ENCODE data around the gene KAT5.

DNA sequence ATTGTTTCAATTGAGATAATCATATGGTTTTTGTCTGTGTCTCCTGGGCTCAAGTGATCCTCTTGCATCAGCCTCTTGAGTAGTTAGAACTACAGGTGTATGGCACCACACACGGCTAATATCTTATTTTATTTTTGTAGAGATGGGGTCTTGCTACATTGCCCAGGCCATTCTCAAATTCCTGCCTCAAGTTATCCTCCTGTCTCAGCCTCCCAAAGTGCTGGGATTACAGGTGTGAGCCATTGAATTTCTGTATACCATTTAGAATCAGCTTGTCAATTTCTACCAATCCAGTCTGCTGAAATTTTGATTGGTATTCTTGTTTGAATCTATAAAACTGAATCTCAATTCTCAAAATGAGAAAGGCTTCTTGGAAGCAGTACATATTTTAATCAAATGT, 10.4 kb upstream of the KAT5 start:
- TF ChIP-seq EZH2phosphoT487 (IDR thresholded peaks at IDR 0.05) = no peak
- TF ChIP-seq, protein P1, sequence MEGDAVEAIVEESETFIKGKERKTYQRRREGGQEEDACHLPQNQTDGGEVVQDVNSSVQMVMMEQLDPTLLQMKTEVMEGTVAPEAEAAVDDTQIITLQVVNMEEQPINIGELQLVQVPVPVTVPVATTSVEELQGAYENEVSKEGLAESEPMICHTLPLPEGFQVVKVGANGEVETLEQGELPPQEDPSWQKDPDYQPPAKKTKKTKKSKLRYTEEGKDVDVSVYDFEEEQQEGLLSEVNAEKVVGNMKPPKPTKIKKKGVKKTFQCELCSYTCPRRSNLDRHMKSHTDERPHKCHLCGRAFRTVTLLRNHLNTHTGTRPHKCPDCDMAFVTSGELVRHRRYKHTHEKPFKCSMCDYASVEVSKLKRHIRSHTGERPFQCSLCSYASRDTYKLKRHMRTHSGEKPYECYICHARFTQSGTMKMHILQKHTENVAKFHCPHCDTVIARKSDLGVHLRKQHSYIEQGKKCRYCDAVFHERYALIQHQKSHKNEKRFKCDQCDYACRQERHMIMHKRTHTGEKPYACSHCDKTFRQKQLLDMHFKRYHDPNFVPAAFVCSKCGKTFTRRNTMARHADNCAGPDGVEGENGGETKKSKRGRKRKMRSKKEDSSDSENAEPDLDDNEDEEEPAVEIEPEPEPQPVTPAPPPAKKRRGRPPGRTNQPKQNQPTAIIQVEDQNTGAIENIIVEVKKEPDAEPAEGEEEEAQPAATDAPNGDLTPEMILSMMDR (IDR thresholded peaks at IDR 0.05) = no peak
